H1 (cell line): ENCODE measurements around the gene RAPGEF1. TPM values are rescaled to one million over a fixed set of nuclear protein-coding genes. Genes with fewer than 3 reads are reported as not detected.

Experiments used
- CTCF ChIA-PET: fragments of 300-600 bp; sonication (Branson Sonifier 250); formaldehyde crosslinking; loops from one replicate; lab custom pipeline; 2021; ENCODE audit not compliant: partially characterized antibody; lab: Charles Lee
- POLR2A ChIA-PET: fragments of 300-600 bp; sonication (Branson Sonifier 250); formaldehyde crosslinking; loops from one replicate; lab custom pipeline; 2021; ENCODE audit warnings: inconsistent platforms; ENCODE audit not compliant: partially characterized antibody; lab: Charles Lee
- DNase-seq, 2 experiments: peaks; one replicate each; pipeline versions ENCODE4 v3.0.0 to v3.0.0-alpha.2; 2010 to 2022; ENCODE audit warnings: low spot score in 2 of 2, low read depth in 1 of 2, mixed read lengths in 1 of 2
- FAIRE-seq: peaks from 2 replicates; lab custom pipeline; 2011; peaks lifted over from hg19 to GRCh38; lab: Jason Lieb, UNC
- H2AFZ ChIP-seq: 2 replicates; pipeline ENCODE4 v1.8.1; 2012; ENCODE audit warnings: low read length, inconsistent platforms
- H2AK5ac ChIP-seq: 2 replicates; pipeline ENCODE4 v1.6.1; 2013; ENCODE audit warnings: low read depth, low read length
- H2BK120ac ChIP-seq: replicated peaks from 2 replicates; pipeline ENCODE3; 2013; ENCODE audit warnings: low read depth, low read length, inconsistent platforms
- H2BK12ac ChIP-seq: 2 replicates; pipeline ENCODE4 v1.6.1; 2013; ENCODE audit warnings: low read depth, low read length
- H2BK15ac ChIP-seq: 2 replicates; pipeline ENCODE4 v1.6.1; 2013; ENCODE audit warnings: low read length
- H2BK20ac ChIP-seq: 2 replicates; pipeline ENCODE4 v1.6.1; 2013; ENCODE audit warnings: low read length
- H2BK5ac ChIP-seq: 2 replicates; pipeline ENCODE4 v1.6.1; 2013; ENCODE audit warnings: low read depth, low read length
- H3K14ac ChIP-seq: 2 replicates; pipeline ENCODE4 v1.6.1; 2013; ENCODE audit warnings: inconsistent platforms; ENCODE audit not compliant: insufficient read length
- H3K18ac ChIP-seq: 2 replicates; pipeline ENCODE4 v1.6.1; 2013; ENCODE audit warnings: low read length; ENCODE audit errors: extremely low read depth
- H3K23ac ChIP-seq: 2 replicates; pipeline ENCODE4 v1.6.1; 2013; ENCODE audit warnings: inconsistent platforms; ENCODE audit not compliant: insufficient read length
- H3K23me2 ChIP-seq: 2 replicates; pipeline ENCODE4 v1.6.1; 2013; ENCODE audit warnings: low read depth, low read length
- H3K27ac ChIP-seq: 2 replicates; pipeline ENCODE4 v1.6.1; 2011; ENCODE audit warnings: low read depth, low read length, inconsistent platforms
- H3K27me3 ChIP-seq, 4 experiments: replicated peaks in 1 of 4; 1 replicate in 1 of 4; 2 replicates in 3 of 4; pipeline versions ENCODE4 v1.6.1 to v1.8.1; 2011 to 2013; ENCODE audit warnings: low read length in 3 of 4, mild to moderate bottlenecking in 3 of 4, inconsistent platforms in 2 of 4, mixed read lengths in 2 of 4, moderate library complexity in 1 of 4; ENCODE audit not compliant: control insufficient read depth in 3 of 4, insufficient read depth in 3 of 4; ENCODE audit errors: extremely low read depth in 1 of 4
- H3K36me3 ChIP-seq, 4 experiments: 2 replicates each; pipeline versions ENCODE4 v1.6.1 to v1.8.1; 2011 to 2013; ENCODE audit warnings: mild to moderate bottlenecking in 4 of 4, low read length in 3 of 4, moderate library complexity in 2 of 4, control low read depth in 1 of 4, inconsistent platforms in 1 of 4; ENCODE audit not compliant: insufficient read depth in 4 of 4, control insufficient read depth in 2 of 4
- H3K4ac ChIP-seq: replicated peaks from 2 replicates; pipeline ENCODE3; 2013; ENCODE audit warnings: low read length, low read depth, mixed read lengths, inconsistent platforms; ENCODE audit not compliant: insufficient read length
- H3K4me1 ChIP-seq, 4 experiments: replicated peaks in 1 of 4; 1 replicate in 1 of 4; 2 replicates in 3 of 4; pipeline versions ENCODE4 v1.6.1 to v1.8.1; 2011 to 2013; ENCODE audit warnings: low read length in 3 of 4, inconsistent platforms in 2 of 4, mixed read lengths in 1 of 4; ENCODE audit not compliant: insufficient read depth in 4 of 4, control insufficient read depth in 3 of 4
- H3K4me2 ChIP-seq, 2 experiments: 2 replicates each; pipeline versions ENCODE4 v1.6.1 to v1.8.1; 2011 to 2013; ENCODE audit warnings: low read depth in 2 of 2, low read length in 2 of 2, control low read depth in 1 of 2, inconsistent platforms in 1 of 2, mild to moderate bottlenecking in 1 of 2; ENCODE audit not compliant: insufficient read depth in 1 of 2
- H3K4me3 ChIP-seq, 4 experiments: fragments of 200-600, 300-600 bp in 1 of 4; sonication (generic), shearing (Covaris generic), sonication (Bioruptor Twin) in 1 of 4; 2 replicates each; pipeline versions ENCODE4 v1.5.1 to v1.8.1; 2011 to 2016; ENCODE audit warnings: low read length in 4 of 4, low read depth in 3 of 4, control low read depth in 2 of 4, inconsistent platforms in 2 of 4, mild to moderate bottlenecking in 2 of 4, mixed read lengths in 1 of 4, moderate library complexity in 1 of 4; ENCODE audit not compliant: insufficient read depth in 2 of 4; ENCODE audit errors: extremely low read depth in 1 of 4
- H3K56ac ChIP-seq: replicated peaks from 2 replicates; pipeline ENCODE3; 2013; ENCODE audit warnings: low read depth, mild to moderate bottlenecking, mixed read lengths, low read length, inconsistent platforms; ENCODE audit not compliant: insufficient read length
- H3K79me1 ChIP-seq: 2 replicates; pipeline ENCODE4 v1.6.1; 2013; ENCODE audit warnings: low read depth, low read length, control low read depth
- H3K79me2 ChIP-seq, 2 experiments: 2 replicates each; pipeline versions ENCODE4 v1.6.1 to v1.8.1; 2012 to 2013; ENCODE audit warnings: low read length in 2 of 2, mild to moderate bottlenecking in 2 of 2, inconsistent platforms in 1 of 2; ENCODE audit not compliant: insufficient read depth in 2 of 2, control insufficient read depth in 1 of 2
- H3K9ac ChIP-seq, 4 experiments: replicated peaks in 1 of 4; 1 replicate in 1 of 4; 2 replicates in 3 of 4; pipeline versions ENCODE4 v1.6.1 to v1.8.1; 2011 to 2013; ENCODE audit warnings: low read depth in 3 of 4, low read length in 3 of 4, control low read depth in 2 of 4, mild to moderate bottlenecking in 2 of 4, moderate library complexity in 2 of 4, inconsistent platforms in 1 of 4; ENCODE audit errors: extremely low read depth in 1 of 4
- H3K9me3 ChIP-seq, 2 experiments: 2 replicates each; pipeline versions ENCODE4 v1.6.1 to v1.8.1; 2012 to 2013; ENCODE audit warnings: mild to moderate bottlenecking in 2 of 2, moderate library complexity in 2 of 2, control low read depth in 1 of 2, inconsistent platforms in 1 of 2, low read depth in 1 of 2, low read length in 1 of 2, mixed read lengths in 1 of 2; ENCODE audit not compliant: insufficient read depth in 2 of 2
- H4K20me1 ChIP-seq, 2 experiments: replicated peaks in 1 of 2; 2 replicates each; pipeline versions ENCODE3 to v1.8.1; 2011 to 2013; ENCODE audit warnings: inconsistent platforms in 2 of 2, low read length in 2 of 2, mild to moderate bottlenecking in 1 of 2; ENCODE audit not compliant: insufficient read depth in 2 of 2, control insufficient read depth in 1 of 2
- H4K5ac ChIP-seq: 2 replicates; pipeline ENCODE4 v1.6.1; 2013; ENCODE audit warnings: low read length, low read depth, mixed read lengths, inconsistent platforms; ENCODE audit not compliant: insufficient read length
- H4K8ac ChIP-seq: 2 replicates; pipeline ENCODE4 v1.8.0; 2013; ENCODE audit warnings: mild to moderate bottlenecking, moderate library complexity, low read length, inconsistent platforms; ENCODE audit not compliant: insufficient read depth; ENCODE audit errors: extremely low read depth
- H4K91ac ChIP-seq: replicated peaks from 2 replicates; pipeline ENCODE3; 2013; ENCODE audit warnings: low read length, mixed read lengths, inconsistent platforms; ENCODE audit not compliant: insufficient read length
- CTBP2 ChIP-seq: IDR thresholded peaks from 2 replicates; pipeline ENCODE4 v1.7.0; 2011; ENCODE audit warnings: borderline replicate concordance, mild to moderate bottlenecking, moderate library complexity, mixed read lengths, low read length; ENCODE audit not compliant: insufficient read depth, insufficient read length
- KDM4A ChIP-seq: IDR thresholded peaks from one replicate; pipeline ENCODE4 v1.7.1; 2012; ENCODE audit warnings: low read depth, mild to moderate bottlenecking, moderate library complexity, low read length, inconsistent platforms; ENCODE audit not compliant: severe bottlenecking
- NANOG ChIP-seq: IDR thresholded peaks from 2 replicates; pipeline ENCODE4 v1.6.1; 2011; ENCODE audit warnings: low read length, low read depth, mild to moderate bottlenecking, inconsistent platforms; ENCODE audit not compliant: insufficient read depth, poor library complexity, severe bottlenecking
- POLR2A ChIP-seq, 2 experiments: IDR thresholded peaks; 1 replicate in 1 of 2; 2 replicates in 1 of 2; pipeline ENCODE4 v1.6.1; 2011; ENCODE audit warnings: low read depth in 2 of 2, low read length in 2 of 2, mild to moderate bottlenecking in 2 of 2; ENCODE audit errors: control extremely low read depth in 1 of 2
- RBBP5 ChIP-seq: IDR thresholded peaks from 2 replicates; pipeline ENCODE4 v1.7.1; 2012; ENCODE audit warnings: low read depth, mild to moderate bottlenecking, inconsistent platforms, low read length, moderate library complexity, borderline replicate concordance
- WGBS, 2 experiments: shearing (Covaris generic) in 1 of 2; methylation state at CpG; one replicate each; pipeline versions ENCODE4 v1.1.6 to v1.1.7; 2013 to 2015; ENCODE audit warnings: low lambda C conversion rate in 2 of 2, mixed read lengths in 2 of 2, inconsistent platforms in 1 of 2, low coverage in 1 of 2, missing lambda C conversion rate in 1 of 2; ENCODE audit not compliant: insufficient replicate concordance in 2 of 2, insufficient coverage in 1 of 2, insufficient read length in 1 of 2; ENCODE audit errors: extremely low coverage in 1 of 2, missing lambda C conversion rate in 1 of 2; 5-methylcytosine and 5-hydroxymethylcytosine counted together
- polyA plus RNA-seq, 7 experiments: library from polyadenylated mRNA; depleted of rRNA in 3 of 7; stranded (reverse) in 5 of 7; unstranded in 2 of 7; fragments of >200 nt in 5 of 7; fragments of 200-250 nt in 2 of 7; gene quantifications; 1 replicate in 5 of 7; 2 replicates in 1 of 7; 4 replicates in 1 of 7; pipeline versions ENCODE4 v1.2.1 to v1.2.3, GENCODE V29; 2011 to 2013; ENCODE audit warnings: missing spikeins in 2 of 7, mixed read lengths in 2 of 7
- total RNA-seq: library from RNA; stranded (reverse); fragmentation: NEBNext Ultra II Directional; extraction: Animal tissue kit (Norgen Biotek cat#: 25700); gene quantifications from 2 replicates; pipeline ENCODE4 v1.2.1, GENCODE V29; 2021
- TF ChIP-seq, protein P1 (sequence below), 3 experiments: IDR thresholded peaks; 1 replicate in 2 of 3; 2 replicates in 1 of 3; pipeline versions ENCODE4 v1.5.1 to v1.6.1; 2011; ENCODE audit warnings: low read length in 3 of 3, mild to moderate bottlenecking in 3 of 3, inconsistent platforms in 2 of 3, low read depth in 1 of 3, moderate library complexity in 1 of 3; ENCODE audit not compliant: insufficient read depth in 1 of 3; ENCODE audit errors: control extremely low read depth in 1 of 3
- TF ChIP-seq, protein P2 (sequence below): IDR thresholded peaks from 2 replicates; pipeline ENCODE4 v1.6.1; 2012; ENCODE audit warnings: inconsistent platforms

Gene RAPGEF1
- total and polyA plus RNA-seq, 2 of the 8 experiments (the other 6 are each of a cell fraction or from before 2014, with no cell fraction given) = 29.7 to 78.9 TPM

DNA sequence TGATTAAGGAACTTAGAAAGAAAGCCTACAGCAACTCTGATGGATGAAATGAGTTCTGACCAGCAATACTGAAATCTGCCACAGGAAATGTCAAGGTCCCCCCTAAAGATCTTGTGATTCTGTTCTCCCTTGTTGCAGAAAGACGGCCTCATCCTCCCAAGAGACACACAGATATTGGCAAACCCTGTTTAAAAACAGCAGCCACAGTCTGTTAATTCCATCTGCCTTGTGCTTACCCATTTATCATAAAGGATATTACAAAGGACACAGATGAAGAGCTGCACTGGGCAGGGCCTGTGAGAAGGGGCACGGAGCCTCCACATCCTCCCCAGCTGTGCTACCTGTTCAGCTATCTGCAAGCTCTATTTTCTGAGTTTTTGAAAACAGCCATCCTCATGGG is 15.2 kb downstream of the RAPGEF1 start:
- Histone ChIP-seq H3K27me3 (no peaks in the 10 kb centered on the region), H2BK20ac (no peak overlapping the region), H3K14ac (no peak overlapping the region), H2BK15ac (no peak overlapping the region), H3K4me3 (no peak overlapping the region), H3K9ac (no peak overlapping the region), H2BK120ac (no peak overlapping the region), H3K23ac (no peak overlapping the region), H4K91ac (no peak overlapping the region), H3K23me2 (no peaks in the 10 kb centered on the region), H4K5ac (no peak overlapping the region), H2BK12ac (no peak overlapping the region), H3K79me1 (peaks cover 6% of the 10 kb centered on the region; the same call in 1 of the 2 replicates), H4K8ac (no peak overlapping the region), H4K20me1 (peaks cover 3 to 16% of the 10 kb centered on the region in 2 experiments), H3K56ac (no peak overlapping the region), H2AK5ac (no peak overlapping the region), H2BK5ac (no peak overlapping the region), H3K4me2 (no peak overlapping the region), H3K36me3 (no peaks in the 10 kb centered on the region), H3K4ac (no peak overlapping the region), H3K79me2 (peaks cover 0 to 82% of the 10 kb centered on the region in 2 experiments; a peak in 2 of 4 replicates), H2AFZ (no peak overlapping the region), H3K4me1 (peaks cover 0 to 13% (median 4%) of the 10 kb centered on the region in 4 experiments; a peak in 5 of 7 replicates), H3K18ac (no peak overlapping the region), H3K9me3 (no peaks in the 10 kb centered on the region), H3K27ac (no peak overlapping the region)
- no peak for FAIRE-seq
- ChIA-PET CTCF (interaction anchor here (0.9 to 1.6 kb wide), 6 partner anchors 14 to 140 kb away, joined by 3 to 4 read pairs (median 3); no protein-coding TSS in a partner anchor), POLR2A (no interaction called here)
- TF ChIP-seq RBBP5 (no peak), NANOG (no peak), POLR2A (IDR thresholded peaks at IDR 0.05; ENCODE audit: control extremely low read depth in 1 of 2, low read depth in 2 of 2, low read length in 2 of 2) (no peak), CTBP2 (no peak), KDM4A (no peak)
- TF ChIP-seq, protein P1, sequence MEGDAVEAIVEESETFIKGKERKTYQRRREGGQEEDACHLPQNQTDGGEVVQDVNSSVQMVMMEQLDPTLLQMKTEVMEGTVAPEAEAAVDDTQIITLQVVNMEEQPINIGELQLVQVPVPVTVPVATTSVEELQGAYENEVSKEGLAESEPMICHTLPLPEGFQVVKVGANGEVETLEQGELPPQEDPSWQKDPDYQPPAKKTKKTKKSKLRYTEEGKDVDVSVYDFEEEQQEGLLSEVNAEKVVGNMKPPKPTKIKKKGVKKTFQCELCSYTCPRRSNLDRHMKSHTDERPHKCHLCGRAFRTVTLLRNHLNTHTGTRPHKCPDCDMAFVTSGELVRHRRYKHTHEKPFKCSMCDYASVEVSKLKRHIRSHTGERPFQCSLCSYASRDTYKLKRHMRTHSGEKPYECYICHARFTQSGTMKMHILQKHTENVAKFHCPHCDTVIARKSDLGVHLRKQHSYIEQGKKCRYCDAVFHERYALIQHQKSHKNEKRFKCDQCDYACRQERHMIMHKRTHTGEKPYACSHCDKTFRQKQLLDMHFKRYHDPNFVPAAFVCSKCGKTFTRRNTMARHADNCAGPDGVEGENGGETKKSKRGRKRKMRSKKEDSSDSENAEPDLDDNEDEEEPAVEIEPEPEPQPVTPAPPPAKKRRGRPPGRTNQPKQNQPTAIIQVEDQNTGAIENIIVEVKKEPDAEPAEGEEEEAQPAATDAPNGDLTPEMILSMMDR (IDR thresholded peaks at IDR 0.05; ENCODE audit: control extremely low read depth in 1 of 3, insufficient read depth in 1 of 3, low read depth in 1 of 3, low read length in 3 of 3) = no peak
- TF ChIP-seq, protein P2, sequence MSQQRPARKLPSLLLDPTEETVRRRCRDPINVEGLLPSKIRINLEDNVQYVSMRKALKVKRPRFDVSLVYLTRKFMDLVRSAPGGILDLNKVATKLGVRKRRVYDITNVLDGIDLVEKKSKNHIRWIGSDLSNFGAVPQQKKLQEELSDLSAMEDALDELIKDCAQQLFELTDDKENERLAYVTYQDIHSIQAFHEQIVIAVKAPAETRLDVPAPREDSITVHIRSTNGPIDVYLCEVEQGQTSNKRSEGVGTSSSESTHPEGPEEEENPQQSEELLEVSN = no peak
- 91% methylated on average over 2 of the region's 2 CpGs; no CpG with 5 or more reads in 1 of the 2 experiments for WGBS, 2 experiments
- DNase-seq = no peak
